IPS-18c (cell line): ENCODE data around the gene CDYL2.

Source experiments
- H3K4me3 ChIP-seq: 2 replicates; pipeline ENCODE4 v1.7.0; 2013; ENCODE audit warnings: low read depth, mild to moderate bottlenecking, low read length, moderate library complexity; ENCODE audit not compliant: insufficient read depth
- H3K9me3 ChIP-seq: one replicate; pipeline ENCODE4 v1.6.1; 2013; ENCODE audit warnings: mild to moderate bottlenecking, low read length, moderate library complexity; ENCODE audit not compliant: control insufficient read depth, insufficient read depth

CDYL2 gene

DNA sequence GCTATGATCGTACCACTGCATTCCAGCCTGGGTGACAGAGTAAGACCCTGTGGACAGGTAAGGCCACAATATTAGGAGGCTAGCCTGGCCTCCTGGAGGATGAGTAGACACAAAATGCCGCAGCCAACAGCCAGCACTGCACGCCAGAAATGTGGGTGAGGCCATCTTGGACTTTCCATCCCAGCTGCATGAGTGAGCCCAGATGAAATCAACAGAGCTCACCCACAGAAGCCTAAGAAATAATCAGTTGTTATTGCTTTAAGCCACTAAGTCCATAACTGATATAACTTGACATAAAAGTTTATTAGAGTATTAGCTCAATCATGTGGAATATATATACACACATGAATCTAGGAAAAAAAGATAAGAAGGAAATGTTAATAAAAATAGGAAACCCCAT, 101.7 kb downstream of the CDYL2 start:
- no peaks in the 10 kb centered on the region for H3K9me3 ChIP-seq

DNA sequence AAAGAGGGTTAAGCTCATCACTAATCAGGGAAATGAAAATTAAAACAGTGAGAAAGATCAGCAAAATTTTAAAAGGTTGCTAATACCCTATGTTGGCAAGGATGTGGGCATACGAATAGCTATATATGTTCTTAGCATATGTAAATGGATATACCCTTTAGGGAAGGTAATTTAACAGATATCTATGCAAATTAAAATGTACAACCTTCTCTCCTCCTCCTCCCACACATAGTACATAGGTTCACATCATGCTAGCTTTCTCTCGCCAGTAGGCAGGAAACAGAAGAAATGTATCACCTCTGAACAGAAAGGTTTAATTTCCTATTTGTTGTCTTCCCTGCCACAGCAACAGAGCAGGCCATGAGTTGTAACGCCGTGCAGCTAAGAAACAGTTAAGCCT, 103.8 kb downstream of the CDYL2 start:
- H3K9me3 ChIP-seq, result no peaks in the 10 kb centered on the region
- no peak overlapping the region for H3K4me3 ChIP-seq

More for the DNA sequence above, 101.7 kb downstream of the CDYL2 start:
- H3K4me3 ChIP-seq, result no peak overlapping the region

DNA sequence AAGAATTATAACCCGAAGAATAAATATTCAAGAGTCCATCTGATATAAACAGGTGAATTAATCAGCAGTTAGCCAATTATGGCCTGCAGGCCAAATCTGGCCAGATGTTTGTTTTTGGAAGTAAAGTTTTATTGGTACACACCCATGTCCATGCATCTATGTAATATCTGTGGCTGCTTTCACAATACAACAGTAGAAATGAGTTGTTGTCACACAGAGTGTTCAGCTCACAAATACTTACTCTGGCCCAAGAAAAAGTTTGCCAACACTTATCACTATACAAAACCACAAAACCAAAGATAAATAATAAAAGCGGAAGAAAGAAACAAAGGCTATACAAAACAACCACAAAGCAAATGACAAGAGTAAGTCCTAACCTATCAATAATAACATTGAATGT, 109.4 kb downstream of the CDYL2 start:
- no peak overlapping the region for H3K4me3 ChIP-seq
- no peaks in the 10 kb centered on the region for H3K9me3 ChIP-seq

DNA sequence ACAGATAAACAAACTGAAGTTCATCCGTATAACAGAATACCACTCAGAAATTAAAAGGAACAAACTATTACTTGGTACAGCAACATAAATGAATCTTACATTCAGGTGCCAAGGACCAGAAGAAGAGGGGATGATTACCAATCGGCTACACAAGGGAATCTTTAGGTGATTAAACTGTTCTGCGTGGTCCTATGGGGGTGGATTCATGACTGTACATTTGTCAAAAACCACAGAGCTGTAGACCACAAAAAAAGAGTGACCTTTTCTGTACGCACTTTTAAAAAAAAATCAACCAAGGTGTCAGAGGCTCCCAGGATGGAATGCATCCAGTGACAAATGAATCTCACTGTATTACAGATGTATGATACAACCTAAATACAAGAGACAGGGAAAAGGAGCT, 110.8 kb downstream of the CDYL2 start:
- Histone ChIP-seq H3K9me3 (no peaks in the 10 kb centered on the region), H3K4me3 (no peak overlapping the region)

DNA sequence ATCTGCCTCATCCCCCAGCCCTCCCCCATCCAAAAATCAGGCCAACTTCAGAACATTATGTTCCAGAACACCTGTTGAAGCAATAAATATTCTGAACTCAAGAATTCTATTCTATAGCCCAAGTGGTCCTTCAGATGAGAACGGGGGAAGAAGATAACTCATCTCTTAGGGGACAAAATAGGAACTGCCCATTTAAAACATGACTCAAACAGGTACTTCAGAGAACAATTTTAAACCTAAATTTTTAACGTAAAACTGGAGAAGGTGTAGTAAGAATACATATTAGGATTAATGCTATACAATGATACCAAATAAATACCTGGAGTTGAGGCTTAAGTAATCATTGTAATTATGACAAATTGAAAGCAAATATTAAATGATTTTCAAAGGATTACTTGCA, 112.1 kb downstream of the CDYL2 start:
- H3K9me3 ChIP-seq, result no peaks in the 10 kb centered on the region
- no peak overlapping the region for H3K4me3 ChIP-seq

DNA sequence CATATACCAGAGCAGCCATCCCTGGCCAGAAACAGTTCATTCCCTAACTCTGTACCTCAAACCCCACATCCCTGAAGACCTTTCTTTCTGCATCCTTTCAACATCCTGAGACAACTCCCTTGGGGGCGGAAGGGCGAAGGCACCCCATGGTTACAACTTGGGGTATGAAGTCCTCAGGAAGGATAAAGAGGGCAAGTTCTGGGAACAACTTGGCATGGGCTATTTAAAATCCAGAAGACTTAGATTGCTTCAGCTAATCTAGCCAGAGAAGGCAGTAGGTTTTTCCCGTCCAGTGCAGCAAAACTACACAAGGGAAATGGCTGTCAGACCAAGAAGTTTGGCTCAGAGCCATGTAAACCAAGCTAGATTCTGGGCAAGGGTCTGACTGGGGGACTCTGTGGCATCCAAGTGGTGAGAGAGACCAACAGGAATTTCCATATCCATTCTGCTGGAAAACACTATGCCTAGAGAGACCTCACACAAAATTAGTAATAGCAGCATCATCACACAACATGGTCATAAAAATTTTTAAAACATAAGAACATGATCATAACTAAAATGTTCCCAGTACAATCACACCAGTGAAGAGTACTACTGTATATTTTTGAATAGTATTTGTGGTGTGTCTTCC, 113.2 kb downstream of the CDYL2 start:
- no peak overlapping the region for H3K4me3 ChIP-seq
- no peaks in the 10 kb centered on the region for H3K9me3 ChIP-seq

DNA sequence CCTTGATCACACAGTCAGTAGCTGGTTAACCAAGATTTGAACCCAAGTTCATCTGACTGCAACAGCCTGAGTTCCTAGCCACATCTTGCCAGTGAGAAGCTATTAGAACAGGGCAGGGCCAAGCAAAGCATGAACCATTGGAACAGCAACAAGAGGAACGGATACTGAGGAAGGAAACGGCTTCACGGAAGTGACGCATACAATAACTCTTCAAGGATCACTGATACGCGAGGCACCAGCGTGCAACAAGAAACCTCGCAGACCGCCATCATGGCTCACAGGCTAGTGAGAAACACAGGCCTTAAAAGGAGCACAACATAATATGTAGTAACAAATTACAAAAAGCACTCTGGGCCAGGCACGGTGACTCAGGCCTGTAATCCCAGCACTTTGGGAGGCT, 114.9 kb downstream of the CDYL2 start:
- no peaks in the 10 kb centered on the region for H3K9me3 ChIP-seq
- H3K4me3 ChIP-seq, result no peak overlapping the region

DNA sequence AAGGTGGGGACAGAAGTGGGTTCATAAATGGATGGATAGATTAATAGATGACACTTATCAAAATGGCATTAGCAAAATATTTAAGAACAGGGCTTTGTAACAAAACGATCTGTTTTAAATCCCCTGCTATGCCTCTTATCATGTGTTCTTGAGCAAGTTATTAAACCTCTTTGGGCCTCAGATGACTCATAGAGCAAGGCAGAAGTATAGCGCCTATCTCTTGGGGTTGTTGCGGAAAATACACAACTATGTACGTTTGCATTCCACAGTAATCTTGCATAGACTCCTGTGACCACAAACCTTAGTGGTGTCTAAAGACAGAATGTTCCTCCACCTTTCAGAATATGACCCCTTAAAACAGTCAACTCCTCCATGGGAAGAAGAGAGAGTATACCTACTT, 116.8 kb downstream of the CDYL2 start:
- H3K9me3 ChIP-seq, result no peaks in the 10 kb centered on the region
- H3K4me3 ChIP-seq, result no peak overlapping the region

DNA sequence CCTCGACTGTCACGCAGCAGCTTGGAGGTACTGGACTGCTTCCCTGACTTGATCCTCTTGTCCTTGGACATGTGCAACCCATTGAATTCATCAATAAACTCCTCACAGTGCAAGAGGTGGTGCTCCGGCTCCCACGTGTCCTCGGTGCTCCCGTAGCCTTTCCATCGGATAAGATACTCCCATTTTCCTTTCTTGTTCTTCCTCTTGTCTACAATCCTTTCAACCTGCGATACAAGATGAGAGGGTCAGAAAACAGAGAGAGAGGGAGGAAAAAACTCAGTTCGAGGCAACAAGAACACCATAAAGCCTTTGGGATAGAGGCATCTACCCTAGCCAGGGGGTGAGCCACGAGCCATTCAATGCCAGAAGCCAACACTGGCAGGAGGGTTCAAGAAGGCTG, 119.5 kb downstream of the CDYL2 start:
- Histone ChIP-seq H3K4me3 (no peak overlapping the region), H3K9me3 (no peaks in the 10 kb centered on the region)

DNA sequence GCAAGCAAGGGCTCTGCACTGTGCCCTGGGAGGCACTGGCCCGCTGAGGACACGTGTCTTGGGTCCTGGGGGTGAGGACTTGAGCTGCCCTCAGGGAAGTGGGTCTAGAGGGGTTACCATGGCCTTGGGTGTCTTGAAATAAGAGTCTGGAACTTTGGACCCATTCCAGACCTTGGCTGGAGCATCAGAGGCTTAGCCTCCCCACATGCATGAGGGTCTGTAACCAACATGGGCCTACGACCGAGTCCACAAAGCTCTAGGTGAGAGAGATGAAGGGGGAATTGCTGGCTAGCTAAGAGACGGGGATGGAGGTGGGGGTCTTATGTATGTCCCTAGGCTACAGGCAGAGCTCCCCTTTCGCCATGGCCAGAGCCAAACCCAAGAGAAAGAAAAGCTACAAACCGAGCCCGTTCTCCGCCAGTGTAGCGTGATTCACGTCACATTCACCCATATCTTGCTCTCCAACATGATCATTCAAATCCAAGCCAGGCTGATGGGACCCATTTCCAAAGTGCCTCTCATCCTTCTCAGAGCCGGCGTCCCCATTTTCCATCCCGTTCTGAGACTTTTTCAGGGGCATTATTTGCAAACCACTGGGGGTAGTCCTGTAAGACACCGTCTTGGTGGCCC, 120.1 kb downstream of the CDYL2 start:
- Histone ChIP-seq H3K9me3 (no peaks in the 10 kb centered on the region), H3K4me3 (no peak overlapping the region)

DNA sequence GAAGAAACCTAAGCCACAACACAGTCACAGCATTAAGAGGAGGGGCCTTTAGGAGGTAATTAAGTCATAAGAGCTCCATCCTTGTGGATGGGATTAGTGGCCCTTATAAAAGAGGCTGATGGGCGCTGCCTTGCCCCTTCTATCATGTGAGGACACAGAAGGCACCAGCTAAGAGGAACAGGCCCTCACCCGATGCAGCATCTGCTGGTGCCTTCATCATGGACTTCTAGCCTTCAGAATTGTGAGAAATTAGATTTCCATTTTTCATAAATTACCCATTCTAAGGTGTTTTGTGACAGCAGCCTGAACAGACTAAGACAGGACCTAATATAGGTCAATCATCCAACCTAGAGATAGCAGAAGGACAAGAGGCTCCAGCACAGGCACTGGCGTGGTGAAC, 120.8 kb downstream of the CDYL2 start:
- Histone ChIP-seq H3K4me3 (no peak overlapping the region), H3K9me3 (no peaks in the 10 kb centered on the region)

DNA sequence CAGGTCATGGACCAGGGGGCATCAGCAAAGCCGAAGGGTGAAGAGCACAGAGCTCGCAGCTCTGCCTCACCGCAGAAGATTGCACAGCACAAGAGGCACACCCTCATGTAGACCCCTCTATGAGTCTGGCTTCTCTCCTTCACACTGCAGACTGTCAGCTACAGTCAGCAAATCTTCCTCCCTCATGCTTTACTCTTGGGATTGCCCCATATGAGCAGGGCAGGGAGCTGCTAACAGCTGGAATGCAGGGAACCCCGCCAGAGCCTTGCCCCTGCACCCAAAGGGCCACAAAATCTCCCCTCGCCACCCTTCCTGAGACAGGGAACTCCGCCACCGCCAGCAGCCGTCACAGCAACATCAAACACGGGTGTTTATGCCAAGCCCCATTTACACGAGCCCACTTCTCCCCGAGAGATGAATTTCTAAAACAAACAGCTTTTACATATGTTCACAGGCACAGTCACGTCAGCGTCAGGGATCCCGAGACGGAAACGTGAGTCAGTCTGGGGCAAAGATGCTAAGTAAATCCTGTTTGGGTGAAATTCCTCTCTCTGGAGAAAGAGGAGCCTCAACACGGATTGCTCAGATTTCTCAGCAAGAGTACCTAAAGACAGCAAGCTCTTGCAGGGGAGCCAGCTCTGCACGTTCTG, 121.9 kb downstream of the CDYL2 start:
- Histone ChIP-seq H3K9me3 (no peaks in the 10 kb centered on the region), H3K4me3 (no peak overlapping the region)

DNA sequence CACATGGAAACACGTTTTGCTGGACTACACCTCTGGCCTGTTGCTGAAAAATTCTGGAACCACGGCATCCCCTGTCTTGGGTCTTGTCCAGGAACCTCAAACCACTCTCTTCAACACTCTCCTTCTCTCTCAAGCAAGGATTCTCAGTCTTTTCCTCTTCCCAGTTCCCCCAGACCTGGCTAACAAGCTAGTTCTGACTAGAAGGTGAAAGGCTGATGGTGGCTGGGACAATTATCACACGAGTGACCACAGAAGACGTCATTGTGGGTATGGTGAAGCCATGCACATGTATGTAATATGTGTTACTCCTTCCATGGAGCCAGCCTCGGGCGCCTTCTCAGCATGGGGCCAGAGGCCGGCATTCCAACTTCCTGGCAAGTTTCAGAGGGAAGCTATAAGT, 123.0 kb downstream of the CDYL2 start:
- H3K9me3 ChIP-seq, result no peaks in the 10 kb centered on the region
- no peak overlapping the region for H3K4me3 ChIP-seq

DNA sequence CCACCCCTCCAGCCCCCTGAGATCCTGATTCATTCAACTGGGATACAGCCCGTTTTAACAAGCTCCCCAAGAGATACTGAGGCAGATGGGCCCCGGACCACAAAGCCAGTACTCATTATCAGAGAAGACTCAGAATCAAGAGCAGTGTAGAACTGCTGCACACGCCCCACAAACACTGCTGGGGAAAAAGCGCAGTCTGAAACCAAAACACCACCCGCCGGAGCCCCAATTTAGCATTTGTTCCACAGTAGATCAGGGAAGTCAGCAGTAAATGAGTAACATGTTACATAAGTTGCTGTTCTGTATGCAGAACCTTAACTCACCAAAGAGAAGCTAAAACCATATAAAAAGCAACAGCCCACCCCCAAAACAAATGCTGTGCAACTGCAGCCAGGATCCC, 123.6 kb downstream of the CDYL2 start:
- Histone ChIP-seq H3K9me3 (no peaks in the 10 kb centered on the region), H3K4me3 (no peak overlapping the region)

DNA sequence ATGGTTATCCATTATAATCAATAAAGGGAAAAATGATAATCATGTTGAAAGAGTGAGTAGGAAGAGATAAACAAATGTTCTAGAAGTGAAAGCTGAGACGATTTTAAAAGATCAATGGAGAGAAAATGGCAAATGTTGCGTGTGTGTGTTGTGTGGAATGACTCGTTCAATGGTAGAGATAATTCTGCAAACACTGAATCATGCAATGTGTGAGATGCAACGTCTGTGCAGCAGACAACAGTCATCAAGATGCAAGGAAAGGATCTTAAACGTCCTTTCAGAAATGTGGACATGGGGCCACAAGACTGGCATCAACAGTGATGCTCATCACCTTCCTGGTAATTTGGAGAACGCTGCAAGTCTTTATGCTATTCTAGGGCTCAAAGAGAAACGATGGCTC, 124.4 kb downstream of the CDYL2 start:
- no peak overlapping the region for H3K4me3 ChIP-seq
- no peaks in the 10 kb centered on the region for H3K9me3 ChIP-seq

DNA sequence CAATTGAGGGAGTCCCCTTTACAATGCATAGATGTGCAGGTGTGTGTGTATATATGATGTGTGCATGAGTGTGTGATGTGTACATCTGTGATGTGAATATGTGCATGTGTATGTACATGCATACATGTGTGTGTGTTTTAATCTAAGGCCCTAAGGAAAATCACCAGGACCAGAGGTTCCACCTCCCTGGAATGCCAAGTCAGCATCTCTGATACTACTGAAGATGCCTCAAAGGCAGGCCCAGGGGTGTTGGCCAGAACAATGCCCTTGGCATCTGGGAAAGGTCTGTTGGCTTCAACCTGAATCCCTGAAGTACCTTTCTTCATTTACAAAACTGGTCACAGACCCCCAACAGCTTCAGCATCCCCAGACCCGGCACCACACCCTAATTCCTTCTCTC, 129.5 kb downstream of the CDYL2 start:
- H3K9me3 ChIP-seq, result no peaks in the 10 kb centered on the region

DNA sequence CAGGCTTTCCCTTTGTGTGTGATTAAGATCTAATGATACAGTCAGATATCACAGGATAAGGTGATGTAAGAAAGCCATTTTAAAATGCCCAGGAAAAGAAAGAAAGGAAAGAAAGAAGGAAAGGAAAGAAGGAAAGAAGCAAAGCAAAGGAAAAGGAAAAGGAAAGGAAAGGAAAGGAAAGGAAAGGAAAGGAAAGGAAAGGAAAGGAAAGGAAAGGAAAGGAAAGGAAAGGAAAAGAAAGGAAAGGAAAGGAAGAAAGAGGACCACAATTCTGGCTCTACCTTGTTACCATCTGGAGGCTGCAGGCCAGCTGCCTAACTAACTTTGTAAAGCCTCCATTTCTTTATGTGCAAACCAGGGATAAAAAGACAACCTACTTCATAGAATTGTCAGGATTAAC, 132.0 kb downstream of the CDYL2 start:
- H3K4me3 ChIP-seq, result no peak overlapping the region

More for the DNA sequence above, 129.5 kb downstream of the CDYL2 start:
- no peak overlapping the region for H3K4me3 ChIP-seq

DNA sequence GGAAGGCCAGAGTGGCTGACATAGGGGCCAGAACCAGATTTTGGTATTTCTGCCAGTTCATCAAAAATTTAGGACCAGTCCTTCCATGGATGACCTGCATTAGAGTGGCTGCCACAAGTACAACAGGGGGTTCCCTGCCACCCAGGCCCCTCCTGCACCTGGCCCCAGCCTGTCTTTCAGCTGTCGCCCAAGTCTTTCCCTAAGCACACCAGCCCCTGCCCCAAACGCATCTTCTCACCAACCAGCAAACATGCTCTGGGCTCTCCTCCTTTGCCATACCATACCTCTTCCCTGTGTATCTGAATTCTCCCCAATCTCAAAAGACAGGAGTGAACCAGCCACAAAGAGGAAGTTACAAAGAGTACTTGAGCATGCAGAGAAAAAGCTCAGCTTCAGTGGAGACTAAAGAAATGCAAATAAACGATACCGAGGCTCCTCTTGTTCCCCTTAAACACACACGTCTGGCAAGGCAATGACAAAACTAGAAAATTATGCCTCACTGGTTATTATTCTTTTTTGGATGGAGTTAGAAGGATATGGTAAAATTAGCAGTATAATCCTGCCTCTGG, 133.0 kb downstream of the CDYL2 start:
- no peak overlapping the region for H3K4me3 ChIP-seq

More for the DNA sequence above, 132.0 kb downstream of the CDYL2 start:
- no peaks in the 10 kb centered on the region for H3K9me3 ChIP-seq

More for the DNA sequence above, 133.0 kb downstream of the CDYL2 start:
- no peaks in the 10 kb centered on the region for H3K9me3 ChIP-seq
